Sigmoid colon (tissue), 4 donors: ENCODE data around the gene TMEM170B.

Source experiments
- CTCF ChIP-seq, 4 experiments: fragments of 450-650 bp in 3 of 4; fragments of 200-600 bp in 1 of 4; IDR thresholded peaks; one replicate each; pipeline ENCODE4 v1.5.1; 2016 to 2019; ENCODE audit warnings: antibody characterized with exemption in 4 of 4, mild to moderate bottlenecking in 3 of 4, moderate library complexity in 2 of 4
- POLR2A ChIP-seq, 2 donors: fragments of 450-650 bp; IDR thresholded peaks; one replicate each; pipeline ENCODE4 v1.6.1; 2016; ENCODE audit warnings: antibody characterized with exemption in 2 of 2, mild to moderate bottlenecking in 2 of 2, moderate library complexity in 2 of 2
- POLR2AphosphoS5 ChIP-seq, 4 donors: sonication (generic); formaldehyde crosslinking; IDR thresholded peaks; one replicate each; pipeline ENCODE4 v1.6.1; 2017; ENCODE audit warnings: antibody characterized with exemption in 4 of 4

- no peak for TF ChIP-seq CTCF (IDR thresholded peaks at IDR 0.05)
- TF ChIP-seq POLR2AphosphoS5 (IDR thresholded peaks at IDR 0.05), result no peak
- no peak for TF ChIP-seq POLR2A (IDR thresholded peaks at IDR 0.05)
Observed at GRCh38 chr6:11623272-11623671, 85.7 kb downstream of the TMEM170B start.
